Sigmoid colon (tissue), 3 donors: ENCODE measurements around the gene TMEM165.

Experiments
- CTCF ChIP-seq, 4 experiments: fragments of 450-650 bp in 3 of 4; fragments of 200-600 bp in 1 of 4; IDR thresholded peaks; one replicate each; pipeline ENCODE4 v1.5.1; 2016 to 2019; ENCODE audit warnings: antibody characterized with exemption in 4 of 4, mild to moderate bottlenecking in 3 of 4, moderate library complexity in 2 of 4
- POLR2A ChIP-seq, 2 donors: fragments of 450-650 bp; IDR thresholded peaks; one replicate each; pipeline ENCODE4 v1.6.1; 2016; ENCODE audit warnings: antibody characterized with exemption in 2 of 2, mild to moderate bottlenecking in 2 of 2, moderate library complexity in 2 of 2

GRCh38 chr4:55363691-55364351 lies 31.9 kb upstream of the TMEM165 start:
- no peak for TF ChIP-seq CTCF (IDR thresholded peaks at IDR 0.05)
- TF ChIP-seq POLR2A (IDR thresholded peaks at IDR 0.05), result no peak
